Measurements from ENCODE around the gene GNB1L.

GRCh38 chr22:19802894-19803735, 51.6 kb downstream of the GNB1L start:
- no peak for TF ChIP-seq CTCF (IDR thresholded peaks at IDR 0.05)
- TF ChIP-seq POLR2A (IDR thresholded peaks at IDR 0.05; ENCODE audit: low read depth): no peak

All from esophagus muscularis mucosa (tissue), 3 donors.